K562 (cell line): ENCODE measurements around the gene RASGRP2. TPM values are rescaled to one million over a fixed set of nuclear protein-coding genes. Genes with fewer than 3 reads are reported as not detected.

Experiments used
- HDAC8 ChIP-seq: fragments of 450-650 bp; IDR thresholded peaks from 2 replicates; pipeline ENCODE4 v1.6.1; 2016; ENCODE audit warnings: mild to moderate bottlenecking, missing genetic modification characterization, moderate library complexity, missing compliant biosample characterization
- KAT2B ChIP-seq: IDR thresholded peaks from one replicate; pipeline ENCODE4 v1.6.1; 2012; ENCODE audit warnings: low read depth, mild to moderate bottlenecking, control low read depth, inconsistent platforms, low read length, moderate library complexity
- KLF13 ChIP-seq: fragments of 450-650 bp; IDR thresholded peaks from 2 replicates; pipeline ENCODE4 v1.6.1; 2016; ENCODE audit warnings: missing genetic modification characterization, low read depth, mild to moderate bottlenecking, missing compliant biosample characterization, moderate library complexity, borderline replicate concordance
- MBD2 ChIP-seq: sonication (generic); IDR thresholded peaks from 2 replicates; pipeline ENCODE4 v1.6.1; 2016; ENCODE audit warnings: low read depth, borderline replicate concordance
- MCM2 ChIP-seq: fragments of 450-650 bp; IDR thresholded peaks from 2 replicates; pipeline ENCODE4 v1.6.1; 2017; ENCODE audit warnings: low read depth, mild to moderate bottlenecking
- MCM3 ChIP-seq: fragments of 450-650 bp; IDR thresholded peaks from 2 replicates; pipeline ENCODE4 v1.6.1; 2016
- NRF1 ChIP-seq, 2 experiments: fragments of 450-650 bp; IDR thresholded peaks in 1 of 2; conservative IDR thresholded peaks in 1 of 2; 2 replicates each; pipeline ENCODE4 v1.6.1; 2014; ENCODE audit warnings: mild to moderate bottlenecking in 2 of 2
- PHF20 ChIP-seq: fragments of 450-650 bp; IDR thresholded peaks from 2 replicates; pipeline ENCODE4 v1.6.1; 2018; ENCODE audit not compliant: partially characterized antibody
- SMARCC2 ChIP-seq: fragments of 450-650 bp; IDR thresholded peaks from 2 replicates; pipeline ENCODE4 v1.6.1; 2017; ENCODE audit warnings: antibody characterized with exemption, moderate library complexity, mild to moderate bottlenecking, low read depth
- SUPT5H ChIP-seq: fragments of 450-650 bp; IDR thresholded peaks from 2 replicates; pipeline ENCODE4 v1.6.1; 2016
- ZMIZ1 ChIP-seq, 2 experiments: fragments of 150-350 bp in 1 of 2; IDR thresholded peaks; 2 replicates each; pipeline ENCODE4 v1.6.1; 2012 to 2016; ENCODE audit warnings: low read depth in 2 of 2, low read length in 2 of 2, mild to moderate bottlenecking in 1 of 2, moderate library complexity in 1 of 2
- ZNF197 ChIP-seq: fragments of 200-800 bp; sonication (Bioruptor generic); IDR thresholded peaks from 2 replicates; pipeline ENCODE4 v1.6.1; 2016; ENCODE audit warnings: low read depth, missing genetic modification characterization, missing compliant biosample characterization
- ZNF24 ChIP-seq: fragments of 450-650 bp; IDR thresholded peaks from 2 replicates; pipeline ENCODE4 v1.6.1; 2016
- ZNF274 ChIP-seq: IDR thresholded peaks from 2 replicates; pipeline ENCODE4 v1.6.1; 2011; ENCODE audit warnings: low read depth, mild to moderate bottlenecking, low read length, moderate library complexity, borderline replicate concordance
- ZNF561 ChIP-seq: fragments of 450-650 bp; formaldehyde crosslinking; conservative IDR thresholded peaks from 2 replicates; pipeline ENCODE4 v1.4.0; 2020; ENCODE audit warnings: mild to moderate bottlenecking, moderate library complexity
- polyA plus RNA-seq, 8 experiments: library from polyadenylated mRNA; depleted of rRNA in 4 of 8; stranded (reverse) in 5 of 8; unstranded in 3 of 8; fragments of >200 nt; fragmentation: Nextera tagmentation in 2 of 8; fragmentation: Illumina TruSeq in 1 of 8; extraction: Ambion mirVana in 2 of 8; extraction: Trizol in 1 of 8; gene quantifications; 2 replicates each; pipeline versions ENCODE4 v1.2.1 to v1.2.3, GENCODE V29; 2011 to 2014; ENCODE audit warnings: inconsistent platforms in 1 of 8, missing spikeins in 1 of 8
- total RNA-seq, 7 experiments: library from RNA; depleted of rRNA in 6 of 7; stranded (reverse); fragments of >200 nt in 6 of 7; fragmentation: Illumina TruSeq in 2 of 7; extraction: Trizol in 2 of 7; gene quantifications; 2 replicates each; pipeline versions ENCODE4 v1.2.1 to v1.2.3, GENCODE V29; 2011 to 2021; ENCODE audit warnings: low replicate concordance in 1 of 7
- TF ChIP-seq, protein P1 (sequence below): fragments of 250-450 bp; sonication (Bioruptor Pico); IDR thresholded peaks from 2 replicates; pipeline ENCODE4 v1.5.0; 2021; ENCODE audit warnings: mild to moderate bottlenecking, moderate library complexity
- TF ChIP-seq, protein P2 (sequence below), 2 experiments: fragments of 450-650 bp; IDR thresholded peaks; 2 replicates each; pipeline ENCODE4 v1.6.1; 2018; ENCODE audit warnings: mild to moderate bottlenecking in 2 of 2, low read depth in 1 of 2; ENCODE audit not compliant: partially characterized antibody in 2 of 2

The RASGRP2 gene
- total and polyA plus RNA-seq, 9 of the 15 experiments (the other 6 are each of a cell fraction or from before 2014, with no cell fraction given), result 0.87 to 22.7 (median 5.5) TPM

GRCh38 chr11:64745521-64746328, 1.8 kb upstream of the RASGRP2 start (continued):
- TF ChIP-seq, protein P1, sequence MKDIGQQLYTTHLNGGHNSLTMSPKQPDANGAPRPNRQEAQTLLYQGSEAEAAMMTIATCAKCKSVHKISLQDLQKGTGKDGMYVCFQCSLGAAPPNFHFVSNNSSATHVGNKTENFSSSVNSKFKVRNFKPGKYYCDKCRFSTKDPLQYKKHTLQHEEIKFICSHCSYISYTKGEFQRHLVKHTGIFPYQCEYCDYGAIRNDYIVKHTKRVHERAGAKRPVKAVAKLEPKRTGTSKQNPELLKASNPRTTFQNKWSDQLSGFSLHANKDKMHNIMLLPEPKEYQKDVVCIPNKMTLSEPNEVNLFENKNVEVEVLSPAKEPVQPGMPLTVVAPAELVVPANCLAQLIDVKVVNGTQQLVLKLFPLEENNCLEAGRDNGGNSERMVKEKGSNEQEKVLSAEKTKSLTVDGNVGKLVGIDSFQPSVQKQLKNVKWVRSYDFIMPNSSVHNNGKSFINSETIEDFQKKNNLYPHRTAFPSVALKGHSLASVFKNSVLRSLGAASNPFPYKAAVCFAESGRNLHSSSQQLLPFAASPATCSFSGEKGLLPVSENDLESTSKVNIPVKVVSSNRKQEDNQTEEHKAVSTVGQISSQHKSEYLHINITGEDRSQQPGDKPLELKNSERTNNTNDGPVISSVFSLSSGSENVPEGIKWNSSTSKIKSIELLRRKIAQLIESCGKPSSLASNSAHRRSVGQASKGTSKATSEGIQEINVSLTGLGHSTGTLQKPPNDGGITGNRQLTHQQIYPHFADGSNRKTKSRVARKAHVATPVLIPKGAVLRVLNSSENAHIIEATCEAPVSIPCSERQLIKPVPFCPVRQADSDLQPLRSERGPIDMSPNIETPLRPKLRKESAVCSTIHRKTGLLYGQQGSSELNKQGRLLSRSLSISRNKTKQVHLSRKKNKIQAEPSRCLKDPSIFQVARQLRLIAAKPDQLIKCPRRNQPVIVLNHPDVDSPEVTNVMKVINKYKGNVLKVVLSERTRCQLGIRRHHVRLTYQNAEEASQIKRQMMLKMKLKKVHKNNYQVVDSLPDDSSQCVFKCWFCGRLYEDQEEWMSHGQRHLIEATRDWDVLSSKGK (CRISPR knock-in tag), result no peak
- TF ChIP-seq MBD2 (no peak), SMARCC2 (no peak), MCM3 (no peak), SUPT5H (0 out of 2 replicates have a peak, but pooled peaks have one; percentile 50), ZNF24 (no peak), MCM2 (no peak), ZNF274 (no peak), HDAC8 (tag) (no peak), NRF1 (conservative IDR thresholded peaks at IDR 0.05 in 1 of 2, IDR thresholded peaks at IDR 0.05 in 1 of 2) (peak; percentile 54 to 56), PHF20 (no peak), ZMIZ1 (IDR thresholded peaks at IDR 0.05; ENCODE audit: low read depth in 2 of 2, low read length in 2 of 2) (no peak), ZNF197 (CRISPR knock-in tag) (no peak), ZNF561 (CRISPR knock-in tag) (no peak), KLF13 (tag) (no peak), KAT2B (no peak)
- TF ChIP-seq, protein P2, sequence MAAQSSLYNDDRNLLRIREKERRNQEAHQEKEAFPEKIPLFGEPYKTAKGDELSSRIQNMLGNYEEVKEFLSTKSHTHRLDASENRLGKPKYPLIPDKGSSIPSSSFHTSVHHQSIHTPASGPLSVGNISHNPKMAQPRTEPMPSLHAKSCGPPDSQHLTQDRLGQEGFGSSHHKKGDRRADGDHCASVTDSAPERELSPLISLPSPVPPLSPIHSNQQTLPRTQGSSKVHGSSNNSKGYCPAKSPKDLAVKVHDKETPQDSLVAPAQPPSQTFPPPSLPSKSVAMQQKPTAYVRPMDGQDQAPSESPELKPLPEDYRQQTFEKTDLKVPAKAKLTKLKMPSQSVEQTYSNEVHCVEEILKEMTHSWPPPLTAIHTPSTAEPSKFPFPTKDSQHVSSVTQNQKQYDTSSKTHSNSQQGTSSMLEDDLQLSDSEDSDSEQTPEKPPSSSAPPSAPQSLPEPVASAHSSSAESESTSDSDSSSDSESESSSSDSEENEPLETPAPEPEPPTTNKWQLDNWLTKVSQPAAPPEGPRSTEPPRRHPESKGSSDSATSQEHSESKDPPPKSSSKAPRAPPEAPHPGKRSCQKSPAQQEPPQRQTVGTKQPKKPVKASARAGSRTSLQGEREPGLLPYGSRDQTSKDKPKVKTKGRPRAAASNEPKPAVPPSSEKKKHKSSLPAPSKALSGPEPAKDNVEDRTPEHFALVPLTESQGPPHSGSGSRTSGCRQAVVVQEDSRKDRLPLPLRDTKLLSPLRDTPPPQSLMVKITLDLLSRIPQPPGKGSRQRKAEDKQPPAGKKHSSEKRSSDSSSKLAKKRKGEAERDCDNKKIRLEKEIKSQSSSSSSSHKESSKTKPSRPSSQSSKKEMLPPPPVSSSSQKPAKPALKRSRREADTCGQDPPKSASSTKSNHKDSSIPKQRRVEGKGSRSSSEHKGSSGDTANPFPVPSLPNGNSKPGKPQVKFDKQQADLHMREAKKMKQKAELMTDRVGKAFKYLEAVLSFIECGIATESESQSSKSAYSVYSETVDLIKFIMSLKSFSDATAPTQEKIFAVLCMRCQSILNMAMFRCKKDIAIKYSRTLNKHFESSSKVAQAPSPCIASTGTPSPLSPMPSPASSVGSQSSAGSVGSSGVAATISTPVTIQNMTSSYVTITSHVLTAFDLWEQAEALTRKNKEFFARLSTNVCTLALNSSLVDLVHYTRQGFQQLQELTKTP (IDR thresholded peaks at IDR 0.05; ENCODE audit: low read depth in 1 of 2, partially characterized antibody in 2 of 2), result no peak
